NT2/D1 (cell line): ENCODE data around the gene NEK9.

Experiments used
- DNase-seq: peaks from one replicate; pipeline ENCODE4 v3.0.0-alpha.2; 2011; ENCODE audit warnings: low read depth, low spot score
- H3K27me3 ChIP-seq: 2 replicates; pipeline ENCODE4 v1.6.0; 2011; ENCODE audit warnings: mild to moderate bottlenecking; ENCODE audit not compliant: insufficient read length, insufficient read depth
- H3K36me3 ChIP-seq: 2 replicates; pipeline ENCODE4 v1.6.1; 2011; ENCODE audit warnings: mild to moderate bottlenecking, low read length, mixed read lengths; ENCODE audit not compliant: insufficient read depth, insufficient read length
- H3K4me1 ChIP-seq: 2 replicates; pipeline ENCODE4 v1.5.1; 2011; ENCODE audit not compliant: insufficient read depth, insufficient read length
- H3K4me3 ChIP-seq: 2 replicates; pipeline ENCODE4 v1.5.1; 2011; ENCODE audit warnings: low read depth; ENCODE audit not compliant: insufficient read length
- H3K9ac ChIP-seq: 2 replicates; pipeline ENCODE4 v1.6.0; 2011; ENCODE audit warnings: low read depth; ENCODE audit not compliant: insufficient read length
- H3K9me3 ChIP-seq: 2 replicates; pipeline ENCODE4 v1.5.1; 2011; ENCODE audit warnings: mild to moderate bottlenecking, low read length; ENCODE audit not compliant: insufficient read depth
- SUZ12 ChIP-seq: IDR thresholded peaks from 2 replicates; pipeline ENCODE4 v1.6.1; 2011; ENCODE audit not compliant: insufficient read length, insufficient read depth; ENCODE audit errors: extremely low read depth
- YY1 ChIP-seq: IDR thresholded peaks from 2 replicates; pipeline ENCODE4 v1.6.1; 2011; ENCODE audit not compliant: insufficient read length, insufficient read depth
- ZNF274 ChIP-seq: IDR thresholded peaks from 2 replicates; pipeline ENCODE4 v1.6.1; 2011; ENCODE audit warnings: mild to moderate bottlenecking, low read depth, low read length

The NEK9 gene

GRCh38 chr14:75142494-75142893 lies 15.6 kb upstream of the NEK9 start:
- Histone ChIP-seq H3K4me3 (no peak overlapping the region), H3K9ac (no peak overlapping the region), H3K4me1 (no peaks in the 10 kb centered on the region), H3K36me3 (peaks cover 19% of the 10 kb centered on the region), H3K9me3 (no peaks in the 10 kb centered on the region), H3K27me3 (no peaks in the 10 kb centered on the region)
- no peak for DNase-seq
- TF ChIP-seq YY1 (no peak), ZNF274 (no peak), SUZ12 (no peak)

GRCh38 chr14:75141967-75142366 lies 15.1 kb upstream of the NEK9 start:
- Histone ChIP-seq H3K4me3 (no peak overlapping the region), H3K4me1 (no peaks in the 10 kb centered on the region), H3K9me3 (no peaks in the 10 kb centered on the region), H3K36me3 (peaks cover 19% of the 10 kb centered on the region), H3K9ac (no peak overlapping the region), H3K27me3 (no peaks in the 10 kb centered on the region)
- TF ChIP-seq YY1 (no peak), ZNF274 (no peak), SUZ12 (no peak)
- DNase-seq, result no peak

- no peak for TF ChIP-seq ZNF274
- TF ChIP-seq YY1, result no peak
- TF ChIP-seq SUZ12, result no peak
- Histone ChIP-seq H3K9ac (no peak overlapping the region), H3K27me3 (no peaks in the 10 kb centered on the region), H3K9me3 (no peaks in the 10 kb centered on the region), H3K4me3 (no peak overlapping the region), H3K36me3 (peaks cover 11% of the 10 kb centered on the region), H3K4me1 (no peaks in the 10 kb centered on the region)
- DNase-seq, result no peak
Observed at GRCh38 chr14:75141062-75141461, 14.2 kb upstream of the NEK9 start.

- H3K4me1 ChIP-seq, result no peaks in the 10 kb centered on the region
- H3K4me3 ChIP-seq, result no peak overlapping the region
- DNase-seq, result no peak
- no peaks in the 10 kb centered on the region for H3K9me3 ChIP-seq
- TF ChIP-seq SUZ12 (no peak), ZNF274 (no peak), YY1 (no peak)
- H3K27me3 ChIP-seq, result no peaks in the 10 kb centered on the region
- peaks cover 12% of the 10 kb centered on the region for H3K36me3 ChIP-seq
- no peak overlapping the region for H3K9ac ChIP-seq
Observed at GRCh38 chr14:75140620-75141019, 13.8 kb upstream of the NEK9 start.

GRCh38 chr14:75139185-75139584 lies 12.3 kb upstream of the NEK9 start:
- DNase-seq, result no peak
- Histone ChIP-seq H3K36me3 (peaks cover 20% of the 10 kb centered on the region), H3K9ac (no peak overlapping the region), H3K4me1 (no peaks in the 10 kb centered on the region), H3K4me3 (no peak overlapping the region), H3K9me3 (peaks cover under 1% of the 10 kb centered on the region; the same call in 1 of the 2 replicates), H3K27me3 (no peaks in the 10 kb centered on the region)
- TF ChIP-seq YY1 (no peak), SUZ12 (no peak), ZNF274 (no peak)

GRCh38 chr14:75138492-75138891 lies 11.6 kb upstream of the NEK9 start:
- H3K4me3 ChIP-seq, result no peak overlapping the region
- DNase-seq, result no peak
- no peak overlapping the region for H3K9ac ChIP-seq
- H3K27me3 ChIP-seq, result no peaks in the 10 kb centered on the region
- H3K4me1 ChIP-seq, result no peaks in the 10 kb centered on the region
- H3K36me3 ChIP-seq, result peaks cover 24% of the 10 kb centered on the region
- TF ChIP-seq YY1 (no peak), SUZ12 (no peak), ZNF274 (no peak)
- H3K9me3 ChIP-seq, result peaks cover 7% of the 10 kb centered on the region

GRCh38 chr14:75134644-75135043 lies 7.8 kb upstream of the NEK9 start:
- Histone ChIP-seq H3K9ac (no peak overlapping the region), H3K4me1 (no peaks in the 10 kb centered on the region), H3K36me3 (peaks cover 24% of the 10 kb centered on the region), H3K27me3 (no peaks in the 10 kb centered on the region), H3K4me3 (no peak overlapping the region), H3K9me3 (peaks cover 10% of the 10 kb centered on the region)
- no peak for TF ChIP-seq ZNF274
- TF ChIP-seq SUZ12, result no peak
- TF ChIP-seq YY1, result no peak
- DNase-seq, result no peak
